RWPE2 (cell line): Measurements from ENCODE around the gene RPP30.

Experiments used
- ATAC-seq: fragments of 200-7000 bp; cut with Tn5 transposase; 3 replicates; pipeline ENCODE4 v1.9.1; 2021; ENCODE audit warnings: low read depth
- DNase-seq: peaks from one replicate; pipeline ENCODE4 v3.0.0-alpha.2; 2020; ENCODE audit warnings: low spot score
- H3K27ac ChIP-seq: fragments of 450-650 bp; 2 replicates; pipeline ENCODE4 v1.5.1; 2017; ENCODE audit warnings: mild to moderate bottlenecking; ENCODE audit not compliant: poor library complexity, severe bottlenecking
- H3K27me3 ChIP-seq: fragments of 250-450 bp; sonication (Bioruptor Pico); 2 replicates; pipeline ENCODE4 v1.5.1; 2021; ENCODE audit warnings: mild to moderate bottlenecking, moderate library complexity; ENCODE audit not compliant: insufficient read depth, poor library complexity, severe bottlenecking
- H3K36me3 ChIP-seq: fragments of 250-450 bp; sonication (Bioruptor Pico); 2 replicates; pipeline ENCODE4 v1.5.1; 2020; ENCODE audit warnings: low read depth, mild to moderate bottlenecking, moderate library complexity
- H3K4me1 ChIP-seq: fragments of 250-450 bp; sonication (Bioruptor Pico); 2 replicates; pipeline ENCODE4 v1.5.1; 2021; ENCODE audit warnings: mild to moderate bottlenecking, moderate library complexity; ENCODE audit not compliant: insufficient read depth, poor library complexity, severe bottlenecking
- H3K4me3 ChIP-seq: fragments of 250-450 bp; sonication (Bioruptor Pico); 2 replicates; pipeline ENCODE4 v1.5.1; 2021; ENCODE audit warnings: mild to moderate bottlenecking, moderate library complexity; ENCODE audit not compliant: severe bottlenecking
- H3K9me3 ChIP-seq: fragments of 250-450 bp; sonication (Bioruptor Pico); 2 replicates; pipeline ENCODE4 v1.5.1; 2021; ENCODE audit warnings: mild to moderate bottlenecking, moderate library complexity; ENCODE audit not compliant: severe bottlenecking
- CTCF ChIP-seq: fragments of 450-650 bp; IDR thresholded peaks from one replicate; pipeline ENCODE4 v1.5.1; 2017; ENCODE audit warnings: mild to moderate bottlenecking, moderate library complexity; ENCODE audit not compliant: poor library complexity, severe bottlenecking

Gene RPP30

GRCh38 chr10:90930070-90930837 is 58.5 kb downstream of the RPP30 start:
- Histone ChIP-seq H3K4me3 (no peak overlapping the region), H3K27ac (peak overlapping the region; percentile 51), H3K36me3 (no peaks in the 10 kb centered on the region), H3K4me1 (peaks cover 11% of the 10 kb centered on the region), H3K27me3 (no peaks in the 10 kb centered on the region), H3K9me3 (no peaks in the 10 kb centered on the region)
- DNase-seq (no peak), ATAC-seq (peak; percentile 78)
- no peak for TF ChIP-seq CTCF

GRCh38 chr10:90930971-90931871 is 59.4 kb downstream of the RPP30 start:
- H3K36me3 ChIP-seq: no peaks in the 10 kb centered on the region
- no peak for ATAC-seq
- H3K4me1 ChIP-seq: peaks cover 11% of the 10 kb centered on the region
- DNase-seq: no peak
- H3K4me3 ChIP-seq: no peak overlapping the region
- H3K27ac ChIP-seq: peak overlapping the region; percentile 51
- TF ChIP-seq CTCF: no peak
- H3K9me3 ChIP-seq: no peaks in the 10 kb centered on the region
- H3K27me3 ChIP-seq: no peaks in the 10 kb centered on the region

GRCh38 chr10:90935581-90936275 is 64.0 kb downstream of the RPP30 start:
- H3K36me3 ChIP-seq: no peaks in the 10 kb centered on the region
- no peaks in the 10 kb centered on the region for H3K27me3 ChIP-seq
- no peak for ATAC-seq
- TF ChIP-seq CTCF: no peak
- no peak overlapping the region for H3K4me3 ChIP-seq
- H3K27ac ChIP-seq: no peak overlapping the region
- H3K4me1 ChIP-seq: peaks cover 3% of the 10 kb centered on the region
- no peak for DNase-seq
- no peaks in the 10 kb centered on the region for H3K9me3 ChIP-seq

- H3K4me1 ChIP-seq: no peaks in the 10 kb centered on the region
- H3K27ac ChIP-seq: no peak overlapping the region
- no peak for TF ChIP-seq CTCF
- H3K4me3 ChIP-seq: no peak overlapping the region
- DNase-seq: no peak
- no peaks in the 10 kb centered on the region for H3K27me3 ChIP-seq
- ATAC-seq: no peak
- no peaks in the 10 kb centered on the region for H3K9me3 ChIP-seq
- H3K36me3 ChIP-seq: no peaks in the 10 kb centered on the region
Measured at GRCh38 chr10:90936276-90936659, 64.5 kb downstream of the RPP30 start.
